Stimulated activated naive CD8-positive, alpha-beta T cell treated with anti-CD3 and anti-CD28 coated beads, Interleukin-15, Interleukin-2, amounts not matched to agents 100 U/mL and 50 U/mL, for 24 hours (primary cell): ENCODE data around the gene ORAI2.
"Not testable (repeated sequence)": the region's sequence is repeated elsewhere in the genome, so short reads cannot be mapped to it uniquely, and the experiment has no call there.

Experiments used
- ATAC-seq: fragments of 150-1000 bp; cut with Tn5 transposase; one replicate; pipeline ENCODE4 v1.10.0; 2021
- DNase-seq: peaks from one replicate; pipeline ENCODE4 v3.0.0; 2021

Gene ORAI2

GRCh38 chr7:102433219-102434038, at the start of gene ORAI2:
ORAI2 (plus strand) TSS chr7:102433575; CDS start chr7:102438957, 5,382 bp downstream.
- peak; percentile 71 for ATAC-seq
- DNase-seq, result peak; percentile 92

GRCh38 chr7:102387064-102387463, 46.3 kb upstream of the ORAI2 start:
- ATAC-seq, result no peak
- DNase-seq, result no peak

- no peak for DNase-seq
- no peak for ATAC-seq
Observed at GRCh38 chr7:102389810-102390209, 43.6 kb upstream of the ORAI2 start.

- ATAC-seq, result peak; percentile 86
- DNase-seq, result peak; percentile 78
Observed at GRCh38 chr7:102390697-102391484, 42.5 kb upstream of the ORAI2 start.

- no peak for DNase-seq
- no peak for ATAC-seq
Observed at GRCh38 chr7:102392330-102392729, 41.0 kb upstream of the ORAI2 start.

- no peak for DNase-seq
- ATAC-seq, result no peak
Observed at GRCh38 chr7:102393467-102393866, 39.9 kb upstream of the ORAI2 start.

GRCh38 chr7:102395592-102395872, 37.8 kb upstream of the ORAI2 start:
- DNase-seq (no peak), ATAC-seq (no peak)

GRCh38 chr7:102395873-102396709, 37.3 kb upstream of the ORAI2 start, which contains the start of gene PRKRIP1:
PRKRIP1 (plus strand) TSS chr7:102396363; CDS start chr7:102396412, 49 bp downstream.
- DNase-seq, result peak; percentile 81
- ATAC-seq, result peak; percentile 96

GRCh38 chr7:102396710-102397019, 36.7 kb upstream of the ORAI2 start:
- ATAC-seq, result no peak

GRCh38 chr7:102398543-102398942, 34.8 kb upstream of the ORAI2 start:
- ATAC-seq (no peak), DNase-seq (no peak)

More at GRCh38 chr7:102396710-102397019, 36.7 kb upstream of the ORAI2 start:
- no peak for DNase-seq

GRCh38 chr7:102400360-102400759, 33.0 kb upstream of the ORAI2 start:
- no peak for ATAC-seq
- no peak for DNase-seq

GRCh38 chr7:102403563-102403962, 29.8 kb upstream of the ORAI2 start:
- ATAC-seq (no peak), DNase-seq (no peak)

GRCh38 chr7:102404005-102404861, 29.1 kb upstream of the ORAI2 start:
- ATAC-seq (peak; percentile 91), DNase-seq (peak; percentile 31)

- DNase-seq, ATAC-seq: not testable (repeated sequence)
Observed at GRCh38 chr7:102404862-102405188, 28.6 kb upstream of the ORAI2 start.

- ATAC-seq (no peak), DNase-seq (no peak)
Observed at GRCh38 chr7:102407910-102408309, 25.5 kb upstream of the ORAI2 start.

GRCh38 chr7:102408530-102408929, 24.8 kb upstream of the ORAI2 start:
- not testable (repeated sequence) for DNase-seq, ATAC-seq

- DNase-seq (no peak), ATAC-seq (no peak)
Observed at GRCh38 chr7:102409340-102409739, 24.0 kb upstream of the ORAI2 start.

- no peak for DNase-seq
- no peak for ATAC-seq
Observed at GRCh38 chr7:102410123-102410522, 23.3 kb upstream of the ORAI2 start.

GRCh38 chr7:102410918-102411317, 22.5 kb upstream of the ORAI2 start:
- ATAC-seq (no peak), DNase-seq (no peak)

GRCh38 chr7:102412548-102412947, 20.8 kb upstream of the ORAI2 start:
- DNase-seq (peak; percentile 49), ATAC-seq (no peak)

- DNase-seq, result no peak
- ATAC-seq, result no peak
Observed at GRCh38 chr7:102413091-102413490, 20.3 kb upstream of the ORAI2 start.

- ATAC-seq (no peak), DNase-seq (no peak)
Observed at GRCh38 chr7:102413611-102414010, 19.8 kb upstream of the ORAI2 start.
